Duodenal mucosa (tissue), 2 donors: ENCODE data around the gene UNC13D.
"Not testable (repeated sequence)": the region's sequence is repeated elsewhere in the genome, so short reads cannot be mapped to it uniquely, and the experiment has no call there.

Source experiments
- H3K27ac ChIP-seq: one replicate; pipeline ENCODE4 v1.7.0; 2013; ENCODE audit warnings: low read depth, low read length
- H3K27me3 ChIP-seq, 2 donors: one replicate each; pipeline ENCODE4 v1.7.0; 2013; ENCODE audit warnings: low read length in 2 of 2, control low read depth in 1 of 2; ENCODE audit not compliant: insufficient read depth in 2 of 2, control insufficient read depth in 1 of 2
- H3K36me3 ChIP-seq, 2 donors: one replicate each; pipeline ENCODE4 v1.7.0; 2013; ENCODE audit warnings: low read length in 2 of 2, control low read depth in 1 of 2; ENCODE audit not compliant: insufficient read depth in 2 of 2, control insufficient read depth in 1 of 2
- H3K4me1 ChIP-seq, 2 donors: one replicate each; pipeline ENCODE4 v1.7.0; 2013; ENCODE audit warnings: low read length in 2 of 2, control low read depth in 1 of 2; ENCODE audit not compliant: insufficient read depth in 2 of 2, control insufficient read depth in 1 of 2
- H3K4me3 ChIP-seq, 2 donors: one replicate each; pipeline ENCODE4 v1.7.0; 2013; ENCODE audit warnings: low read length in 2 of 2, low read depth in 1 of 2
- H3K9ac ChIP-seq, 2 donors: one replicate each; pipeline ENCODE4 v1.7.0; 2013; ENCODE audit warnings: low read length in 2 of 2, low read depth in 1 of 2
- H3K9me3 ChIP-seq, 2 donors: one replicate each; pipeline ENCODE4 v1.7.0; 2013; ENCODE audit warnings: low read length in 2 of 2, control low read depth in 1 of 2; ENCODE audit not compliant: control insufficient read depth in 1 of 2

The UNC13D gene

GRCh38 chr17:75813081-75814020, 30.9 kb downstream of the UNC13D start:
- Histone ChIP-seq H3K9ac (no peak overlapping the region), H3K4me3 (no peak overlapping the region), H3K4me1 (peaks cover 0 to 6% of the 10 kb centered on the region in 2 donors), H3K27me3 (no peaks in the 10 kb centered on the region), H3K27ac (no peak overlapping the region), H3K9me3 (no peaks in the 10 kb centered on the region), H3K36me3 (peaks cover 35 to 75% of the 10 kb centered on the region in 2 donors)

- Histone ChIP-seq H3K9ac (no peak overlapping the region), H3K27ac (no peak overlapping the region), H3K36me3 (peaks cover 33 to 65% of the 10 kb centered on the region in 2 donors), H3K4me3 (no peak overlapping the region), H3K4me1 (peaks cover 0 to 6% of the 10 kb centered on the region in 2 donors), H3K27me3 (no peaks in the 10 kb centered on the region), H3K9me3 (no peaks in the 10 kb centered on the region)
Observed at GRCh38 chr17:75812096-75813013, 31.8 kb downstream of the UNC13D start.

DNA sequence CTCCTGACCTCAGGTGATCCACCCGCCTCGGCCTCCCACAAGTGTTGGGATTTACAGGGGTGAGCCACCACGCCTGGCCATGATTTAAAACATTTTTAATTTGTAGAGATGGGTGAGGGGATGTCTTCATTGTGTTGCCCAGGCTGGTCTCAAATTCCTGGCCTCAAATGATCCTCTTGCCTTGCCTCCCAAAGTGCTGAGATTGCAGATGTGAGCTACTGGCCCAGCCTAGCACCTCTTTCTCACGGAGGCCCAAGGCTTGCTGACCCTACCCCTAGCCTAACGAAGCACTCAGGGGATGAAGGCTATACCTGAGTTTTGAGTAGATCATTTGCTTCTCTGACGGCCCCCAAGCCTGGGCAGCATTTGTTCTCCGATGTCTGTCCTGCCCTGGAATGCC, 33.0 kb downstream of the UNC13D start:
- Histone ChIP-seq H3K9ac (no peak overlapping the region), H3K4me1 (peaks cover 0 to 6% of the 10 kb centered on the region in 2 donors), H3K4me3 (no peak overlapping the region), H3K9me3 (no peaks in the 10 kb centered on the region), H3K27me3 (no peaks in the 10 kb centered on the region), H3K36me3 (peaks cover 23 to 53% of the 10 kb centered on the region in 2 donors), H3K27ac (no peak overlapping the region)

DNA sequence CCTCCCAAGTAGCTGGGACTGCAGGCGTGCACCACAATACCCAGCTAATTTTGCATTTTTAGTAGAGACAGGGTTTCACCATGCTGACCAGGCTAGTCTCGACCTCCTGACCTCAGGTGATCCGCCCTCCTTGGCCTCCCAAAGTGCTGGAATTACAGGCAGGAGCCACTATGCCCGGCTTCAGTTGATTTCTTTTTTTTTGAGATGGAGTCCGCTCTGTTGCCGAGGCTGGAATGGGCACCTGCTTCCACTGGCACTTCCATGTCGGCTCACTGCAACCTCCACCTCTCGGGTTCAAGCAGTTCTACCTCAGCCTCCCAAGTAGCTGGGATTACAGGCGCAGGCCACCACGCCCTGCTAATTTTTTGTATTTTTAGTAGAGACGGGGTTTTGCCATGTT, 33.4 kb downstream of the UNC13D start:
- not testable (repeated sequence) for H3K27ac ChIP-seq, H3K9ac ChIP-seq, H3K9me3 ChIP-seq, H3K4me1 ChIP-seq, H3K4me3 ChIP-seq, H3K27me3 ChIP-seq
- H3K36me3 ChIP-seq, result peaks cover 23 to 50% of the 10 kb centered on the region in 2 donors

GRCh38 chr17:75810216-75810615, 34.0 kb downstream of the UNC13D start:
- no peak overlapping the region for H3K4me3 ChIP-seq
- H3K9me3 ChIP-seq, result no peaks in the 10 kb centered on the region
- no peak overlapping the region for H3K9ac ChIP-seq
- H3K27me3 ChIP-seq, result no peaks in the 10 kb centered on the region
- H3K27ac ChIP-seq, result no peak overlapping the region
- peaks cover 0 to 6% of the 10 kb centered on the region in 2 donors for H3K4me1 ChIP-seq
- H3K36me3 ChIP-seq, result peaks cover 23 to 46% of the 10 kb centered on the region in 2 donors

- no peaks in the 10 kb centered on the region for H3K27me3 ChIP-seq
- H3K36me3 ChIP-seq, result peaks cover 23 to 42% of the 10 kb centered on the region in 2 donors
- no peak overlapping the region for H3K9ac ChIP-seq
- H3K4me3 ChIP-seq, result no peak overlapping the region
- peaks cover 0 to 6% of the 10 kb centered on the region in 2 donors for H3K4me1 ChIP-seq
- no peaks in the 10 kb centered on the region for H3K9me3 ChIP-seq
- no peak overlapping the region for H3K27ac ChIP-seq
Observed at GRCh38 chr17:75809631-75810111, 34.5 kb downstream of the UNC13D start.

DNA sequence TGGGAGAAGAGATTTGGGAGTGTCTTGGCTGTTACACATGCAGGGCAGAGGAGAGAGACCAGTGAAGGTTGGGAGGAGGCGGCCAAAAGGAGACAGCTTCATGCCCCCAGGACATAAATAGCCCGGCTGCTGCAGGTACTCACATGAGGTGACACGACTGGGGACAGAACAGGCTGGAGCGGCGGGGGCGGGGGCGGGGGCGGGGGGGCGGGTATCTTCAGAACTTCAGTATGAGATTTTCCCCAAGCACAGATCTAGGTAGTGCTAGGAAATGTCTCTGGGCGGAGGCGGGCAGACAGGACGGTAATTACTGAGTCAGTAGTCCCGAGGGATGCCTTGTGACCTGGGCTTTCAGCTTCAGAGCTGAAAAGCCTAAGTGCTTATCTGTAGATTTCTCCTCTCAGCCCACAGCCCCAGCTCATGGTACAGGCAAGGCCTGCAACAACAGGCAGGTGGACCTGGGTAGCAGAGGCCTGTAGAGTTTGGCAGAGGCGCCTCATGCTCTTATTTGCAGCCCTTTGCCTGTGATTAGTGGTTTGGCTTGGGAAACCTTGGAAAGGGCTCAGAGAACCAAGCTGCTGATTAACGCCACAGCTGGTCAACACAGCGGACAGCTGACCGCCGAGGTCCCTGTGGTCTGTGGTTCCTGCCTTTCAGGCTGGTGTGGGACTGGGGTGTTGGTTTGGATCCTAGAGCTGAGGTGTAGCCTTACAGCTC, 35.1 kb downstream of the UNC13D start:
- peaks cover 0 to 6% of the 10 kb centered on the region in 2 donors for H3K4me1 ChIP-seq
- no peak overlapping the region for H3K4me3 ChIP-seq
- no peak overlapping the region for H3K27ac ChIP-seq
- peaks cover 23 to 37% of the 10 kb centered on the region in 2 donors for H3K36me3 ChIP-seq
- H3K27me3 ChIP-seq, result no peaks in the 10 kb centered on the region
- H3K9me3 ChIP-seq, result no peaks in the 10 kb centered on the region
- H3K9ac ChIP-seq, result no peak overlapping the region

- no peak overlapping the region for H3K27ac ChIP-seq
- H3K4me3 ChIP-seq, result no peak overlapping the region
- peaks cover 0 to 6% of the 10 kb centered on the region in 2 donors for H3K4me1 ChIP-seq
- H3K27me3 ChIP-seq, result no peaks in the 10 kb centered on the region
- no peaks in the 10 kb centered on the region for H3K9me3 ChIP-seq
- peaks cover 22 to 32% of the 10 kb centered on the region in 2 donors for H3K36me3 ChIP-seq
- no peak overlapping the region for H3K9ac ChIP-seq
Observed at GRCh38 chr17:75808549-75808904, 35.7 kb downstream of the UNC13D start.

GRCh38 chr17:75807861-75808260, 36.3 kb downstream of the UNC13D start:
- Histone ChIP-seq H3K4me3 (no peak overlapping the region), H3K9ac (no peak overlapping the region), H3K27ac (no peak overlapping the region), H3K4me1 (peaks cover 0 to 6% of the 10 kb centered on the region in 2 donors), H3K9me3 (no peaks in the 10 kb centered on the region), H3K27me3 (no peaks in the 10 kb centered on the region), H3K36me3 (peaks cover 18 to 25% of the 10 kb centered on the region in 2 donors)
